GM19240 (cell line): ENCODE data around the gene GCC2.
A peak's percentile ranks its signal among the peaks of the same experiment; 100 is the strongest.
"Not testable (repeated sequence)": the region's sequence is repeated elsewhere in the genome, so short reads cannot be mapped to it uniquely, and the experiment has no call there.

Experiments used
- DNase-seq: peaks from one replicate; pipeline ENCODE4 v3.0.0; 2011; ENCODE audit warnings: low spot score; ENCODE audit not compliant: insufficient read length

GCC2 gene

GRCh38 chr2:108524688-108525087 is 75.7 kb downstream of the GCC2 start:
- DNase-seq = not testable (repeated sequence)

- DNase-seq = not testable (repeated sequence)
These were observed 76.3 kb downstream of the GCC2 start for GRCh38 chr2:108525258-108525657.

GRCh38 chr2:108531674-108532055 is 82.7 kb downstream of the GCC2 start:
- DNase-seq = no peak

- DNase-seq = peak; percentile 84
These were observed 85.0 kb downstream of the GCC2 start, which contains the start of gene LIMS1 for GRCh38 chr2:108533832-108534583. TSS of gene LIMS1 (plus strand) at chr2:108534470. CDS start at chr2:108534563, 93 bp downstream.

GRCh38 chr2:108534584-108535356 is 85.8 kb downstream of the GCC2 start:
- peak; percentile 27 for DNase-seq

- DNase-seq = no peak
These were observed 86.3 kb downstream of the GCC2 start for GRCh38 chr2:108535357-108535631.

- no peak for DNase-seq
These were observed 87.3 kb downstream of the GCC2 start for GRCh38 chr2:108536133-108536780.

- DNase-seq = no peak
These were observed 87.9 kb downstream of the GCC2 start for GRCh38 chr2:108536911-108537310.

GRCh38 chr2:108538000-108538625 is 89.1 kb downstream of the GCC2 start:
- DNase-seq = no peak

GRCh38 chr2:108541451-108541850 is 92.4 kb downstream of the GCC2 start:
- no peak for DNase-seq

GRCh38 chr2:108542071-108542470 is 93.1 kb downstream of the GCC2 start:
- no peak for DNase-seq

- no peak for DNase-seq
These were observed 98.6 kb downstream of the GCC2 start for GRCh38 chr2:108547606-108548005.

- no peak for DNase-seq
These were observed 99.4 kb downstream of the GCC2 start for GRCh38 chr2:108548208-108549003.

- DNase-seq = no peak
These were observed 103.6 kb downstream of the GCC2 start for GRCh38 chr2:108552566-108552965.

- no peak for DNase-seq
These were observed 104.4 kb downstream of the GCC2 start for GRCh38 chr2:108553209-108553919.

- DNase-seq = no peak
These were observed 105.5 kb downstream of the GCC2 start for GRCh38 chr2:108554528-108554927.

- no peak for DNase-seq
These were observed 106.6 kb downstream of the GCC2 start for GRCh38 chr2:108555572-108555971.

- DNase-seq = not testable (repeated sequence)
These were observed 107.6 kb downstream of the GCC2 start for GRCh38 chr2:108556581-108556980.
